HEK293 (cell line): ENCODE results near the gene YIPF3.

ENCODE experiments used
- HOXC10 ChIP-seq: sonication (generic); formaldehyde crosslinking; IDR thresholded peaks from 2 replicates; pipeline ENCODE4 v1.8.1; 2023; ENCODE audit warnings: mild to moderate bottlenecking, missing genetic modification reagents
- KLF16 ChIP-seq: fragments of 450-650 bp; formaldehyde crosslinking; IDR thresholded peaks from 2 replicates; pipeline ENCODE4 v1.5.1; 2017; ENCODE audit warnings: missing biosample characterization, missing genetic modification characterization
- KLF8 ChIP-seq: fragments of 450-650 bp; formaldehyde crosslinking; IDR thresholded peaks from 2 replicates; pipeline ENCODE4 v1.5.1; 2016; ENCODE audit warnings: missing biosample characterization, missing genetic modification characterization
- ZBTB8A ChIP-seq: fragments of 450-650 bp; formaldehyde crosslinking; IDR thresholded peaks from 2 replicates; pipeline ENCODE4 v1.5.1; 2016; ENCODE audit warnings: missing biosample characterization, missing genetic modification characterization
- ZNF10 ChIP-seq: fragments of 450-650 bp; formaldehyde crosslinking; IDR thresholded peaks from 2 replicates; pipeline ENCODE4 v1.5.1; 2017; ENCODE audit warnings: missing biosample characterization, missing genetic modification characterization
- ZNF112 ChIP-seq: fragments of 450-650 bp; formaldehyde crosslinking; IDR thresholded peaks from 2 replicates; pipeline ENCODE4 v1.5.0; 2017; ENCODE audit warnings: missing biosample characterization, missing genetic modification characterization
- ZNF140 ChIP-seq: fragments of 450-650 bp; formaldehyde crosslinking; IDR thresholded peaks from 2 replicates; pipeline ENCODE4 v1.5.1; 2016; ENCODE audit warnings: missing biosample characterization, missing genetic modification characterization
- ZNF146 ChIP-seq: fragments of 450-650 bp; formaldehyde crosslinking; IDR thresholded peaks from 2 replicates; pipeline ENCODE4 v1.5.1; 2016; ENCODE audit warnings: missing biosample characterization, missing genetic modification characterization
- ZNF16 ChIP-seq: fragments of 450-650 bp; formaldehyde crosslinking; IDR thresholded peaks from 2 replicates; pipeline ENCODE4 v1.5.1; 2016; ENCODE audit warnings: low read depth, missing biosample characterization, missing genetic modification characterization
- ZNF184 ChIP-seq: fragments of 450-650 bp; IDR thresholded peaks from 2 replicates; pipeline ENCODE4 v1.5.1; 2018; ENCODE audit warnings: missing biosample characterization, mild to moderate bottlenecking, missing genetic modification characterization
- ZNF2 ChIP-seq: fragments of 450-650 bp; formaldehyde crosslinking; IDR thresholded peaks from 2 replicates; pipeline ENCODE4 v1.5.1; 2016; ENCODE audit warnings: missing biosample characterization, missing genetic modification characterization
- ZNF221 ChIP-seq: fragments of 450-650 bp; formaldehyde crosslinking; IDR thresholded peaks from 2 replicates; pipeline ENCODE4 v1.5.1; 2017; ENCODE audit warnings: missing biosample characterization, missing genetic modification characterization, borderline replicate concordance
- ZNF350 ChIP-seq: fragments of 450-650 bp; formaldehyde crosslinking; IDR thresholded peaks from 2 replicates; pipeline ENCODE4 v1.5.0; 2017; ENCODE audit warnings: missing biosample characterization, mild to moderate bottlenecking, missing genetic modification characterization
- ZNF391 ChIP-seq: fragments of 450-650 bp; formaldehyde crosslinking; IDR thresholded peaks from 2 replicates; pipeline ENCODE4 v1.5.1; 2016; ENCODE audit warnings: low read depth, missing biosample characterization, missing genetic modification characterization, borderline replicate concordance
- ZNF501 ChIP-seq: fragments of 450-650 bp; formaldehyde crosslinking; IDR thresholded peaks from 2 replicates; pipeline ENCODE4 v1.5.1; 2016; ENCODE audit warnings: missing biosample characterization, missing genetic modification characterization
- ZNF530 ChIP-seq: fragments of 450-650 bp; formaldehyde crosslinking; IDR thresholded peaks from 2 replicates; pipeline ENCODE4 v1.5.1; 2016; ENCODE audit warnings: low read depth, missing biosample characterization, missing genetic modification characterization
- ZNF600 ChIP-seq: fragments of 450-650 bp; formaldehyde crosslinking; IDR thresholded peaks from 2 replicates; pipeline ENCODE4 v1.5.1; 2016; ENCODE audit warnings: missing biosample characterization, missing genetic modification characterization
- ZNF610 ChIP-seq: fragments of 450-650 bp; formaldehyde crosslinking; IDR thresholded peaks from 2 replicates; pipeline ENCODE4 v1.5.1; 2016; ENCODE audit warnings: missing biosample characterization, missing genetic modification characterization, borderline replicate concordance
- ZNF639 ChIP-seq: fragments of 450-650 bp; formaldehyde crosslinking; IDR thresholded peaks from 2 replicates; pipeline ENCODE4 v1.5.1; 2016; ENCODE audit warnings: missing biosample characterization, missing genetic modification characterization
- ZNF777 ChIP-seq: fragments of 450-650 bp; formaldehyde crosslinking; IDR thresholded peaks from 2 replicates; pipeline ENCODE4 v1.5.1; 2017; ENCODE audit warnings: missing biosample characterization, missing genetic modification characterization, borderline replicate concordance
- ZSCAN18 ChIP-seq: fragments of 450-650 bp; formaldehyde crosslinking; IDR thresholded peaks from 2 replicates; pipeline ENCODE4 v1.5.1; 2016; ENCODE audit warnings: missing biosample characterization, missing genetic modification characterization
- TF ChIP-seq, protein P1 (sequence below): fragments of 450-650 bp; formaldehyde crosslinking; IDR thresholded peaks from 2 replicates; pipeline ENCODE4 v1.5.1; 2016; ENCODE audit warnings: missing biosample characterization, missing genetic modification characterization, borderline replicate concordance
- TF ChIP-seq, protein P2 (sequence below): fragments of 450-650 bp; formaldehyde crosslinking; IDR thresholded peaks from 2 replicates; pipeline ENCODE4 v1.5.1; 2016; ENCODE audit warnings: missing biosample characterization, missing genetic modification characterization, borderline replicate concordance
- TF ChIP-seq, protein P3 (sequence below): fragments of 450-650 bp; formaldehyde crosslinking; IDR thresholded peaks from 2 replicates; pipeline ENCODE4 v1.5.1; 2016; ENCODE audit warnings: missing biosample characterization, missing genetic modification characterization
- TF ChIP-seq, protein P4 (sequence below): fragments of 450-650 bp; formaldehyde crosslinking; IDR thresholded peaks from 2 replicates; pipeline ENCODE4 v1.5.1; 2017; ENCODE audit warnings: missing biosample characterization, missing genetic modification characterization
- TF ChIP-seq, protein P5 (sequence below): fragments of 450-650 bp; formaldehyde crosslinking; IDR thresholded peaks from 2 replicates; pipeline ENCODE4 v1.5.1; 2016; ENCODE audit warnings: missing biosample characterization, missing genetic modification characterization

YIPF3 gene

GRCh38 chr6:43506667-43507471 lies 9.9 kb downstream of the YIPF3 start (continued):
- TF ChIP-seq ZNF10 (tag by site-specific recombination) (peak; percentile 68; the same call in 1 of the 2 replicates), ZNF610 (tag by site-specific recombination) (no peak), ZNF16 (tag by site-specific recombination) (no peak), ZNF140 (tag by site-specific recombination) (no peak), HOXC10 (no peak), ZNF600 (peak; percentile 76), ZNF146 (tag by site-specific recombination) (no peak), ZNF221 (tag by site-specific recombination) (no peak), ZNF391 (no peak; the same call in 1 of the 2 replicates), ZNF112 (no peak), ZBTB8A (tag by site-specific recombination) (0 out of 2 replicates have a peak, but pooled peaks have one; percentile 30), ZNF184 (tag by site-specific recombination) (0 out of 2 replicates have a peak, but pooled peaks have one; percentile 26), ZNF639 (tag by site-specific recombination) (no peak), ZNF350 (tag by site-specific recombination) (no peak), KLF8 (tag by site-specific recombination) (no peak), ZSCAN18 (tag by site-specific recombination) (no peak), ZNF530 (tag by site-specific recombination) (no peak), ZNF777 (tag by site-specific recombination) (no peak), KLF16 (tag by site-specific recombination) (no peak), ZNF2 (peak; percentile 69; the same call in 1 of the 2 replicates), ZNF501 (peak; percentile 49; the same call in 1 of the 2 replicates)
- TF ChIP-seq, protein P1, sequence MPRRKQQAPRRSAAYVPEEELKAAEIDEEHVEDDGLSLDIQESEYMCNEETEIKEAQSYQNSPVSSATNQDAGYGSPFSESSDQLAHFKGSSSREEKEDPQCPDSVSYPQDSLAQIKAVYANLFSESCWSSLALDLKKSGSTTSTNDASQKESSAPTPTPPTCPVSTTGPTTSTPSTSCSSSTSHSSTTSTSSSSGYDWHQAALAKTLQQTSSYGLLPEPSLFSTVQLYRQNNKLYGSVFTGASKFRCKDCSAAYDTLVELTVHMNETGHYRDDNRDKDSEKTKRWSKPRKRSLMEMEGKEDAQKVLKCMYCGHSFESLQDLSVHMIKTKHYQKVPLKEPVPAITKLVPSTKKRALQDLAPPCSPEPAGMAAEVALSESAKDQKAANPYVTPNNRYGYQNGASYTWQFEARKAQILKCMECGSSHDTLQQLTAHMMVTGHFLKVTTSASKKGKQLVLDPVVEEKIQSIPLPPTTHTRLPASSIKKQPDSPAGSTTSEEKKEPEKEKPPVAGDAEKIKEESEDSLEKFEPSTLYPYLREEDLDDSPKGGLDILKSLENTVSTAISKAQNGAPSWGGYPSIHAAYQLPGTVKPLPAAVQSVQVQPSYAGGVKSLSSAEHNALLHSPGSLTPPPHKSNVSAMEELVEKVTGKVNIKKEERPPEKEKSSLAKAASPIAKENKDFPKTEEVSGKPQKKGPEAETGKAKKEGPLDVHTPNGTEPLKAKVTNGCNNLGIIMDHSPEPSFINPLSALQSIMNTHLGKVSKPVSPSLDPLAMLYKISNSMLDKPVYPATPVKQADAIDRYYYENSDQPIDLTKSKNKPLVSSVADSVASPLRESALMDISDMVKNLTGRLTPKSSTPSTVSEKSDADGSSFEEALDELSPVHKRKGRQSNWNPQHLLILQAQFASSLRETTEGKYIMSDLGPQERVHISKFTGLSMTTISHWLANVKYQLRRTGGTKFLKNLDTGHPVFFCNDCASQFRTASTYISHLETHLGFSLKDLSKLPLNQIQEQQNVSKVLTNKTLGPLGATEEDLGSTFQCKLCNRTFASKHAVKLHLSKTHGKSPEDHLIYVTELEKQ (tag by site-specific recombination): no peak
- TF ChIP-seq, protein P2, sequence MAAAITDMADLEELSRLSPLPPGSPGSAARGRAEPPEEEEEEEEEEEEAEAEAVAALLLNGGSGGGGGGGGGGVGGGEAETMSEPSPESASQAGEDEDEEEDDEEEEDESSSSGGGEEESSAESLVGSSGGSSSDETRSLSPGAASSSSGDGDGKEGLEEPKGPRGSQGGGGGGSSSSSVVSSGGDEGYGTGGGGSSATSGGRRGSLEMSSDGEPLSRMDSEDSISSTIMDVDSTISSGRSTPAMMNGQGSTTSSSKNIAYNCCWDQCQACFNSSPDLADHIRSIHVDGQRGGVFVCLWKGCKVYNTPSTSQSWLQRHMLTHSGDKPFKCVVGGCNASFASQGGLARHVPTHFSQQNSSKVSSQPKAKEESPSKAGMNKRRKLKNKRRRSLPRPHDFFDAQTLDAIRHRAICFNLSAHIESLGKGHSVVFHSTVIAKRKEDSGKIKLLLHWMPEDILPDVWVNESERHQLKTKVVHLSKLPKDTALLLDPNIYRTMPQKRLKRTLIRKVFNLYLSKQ (tag by site-specific recombination): no peak
- TF ChIP-seq, protein P3, sequence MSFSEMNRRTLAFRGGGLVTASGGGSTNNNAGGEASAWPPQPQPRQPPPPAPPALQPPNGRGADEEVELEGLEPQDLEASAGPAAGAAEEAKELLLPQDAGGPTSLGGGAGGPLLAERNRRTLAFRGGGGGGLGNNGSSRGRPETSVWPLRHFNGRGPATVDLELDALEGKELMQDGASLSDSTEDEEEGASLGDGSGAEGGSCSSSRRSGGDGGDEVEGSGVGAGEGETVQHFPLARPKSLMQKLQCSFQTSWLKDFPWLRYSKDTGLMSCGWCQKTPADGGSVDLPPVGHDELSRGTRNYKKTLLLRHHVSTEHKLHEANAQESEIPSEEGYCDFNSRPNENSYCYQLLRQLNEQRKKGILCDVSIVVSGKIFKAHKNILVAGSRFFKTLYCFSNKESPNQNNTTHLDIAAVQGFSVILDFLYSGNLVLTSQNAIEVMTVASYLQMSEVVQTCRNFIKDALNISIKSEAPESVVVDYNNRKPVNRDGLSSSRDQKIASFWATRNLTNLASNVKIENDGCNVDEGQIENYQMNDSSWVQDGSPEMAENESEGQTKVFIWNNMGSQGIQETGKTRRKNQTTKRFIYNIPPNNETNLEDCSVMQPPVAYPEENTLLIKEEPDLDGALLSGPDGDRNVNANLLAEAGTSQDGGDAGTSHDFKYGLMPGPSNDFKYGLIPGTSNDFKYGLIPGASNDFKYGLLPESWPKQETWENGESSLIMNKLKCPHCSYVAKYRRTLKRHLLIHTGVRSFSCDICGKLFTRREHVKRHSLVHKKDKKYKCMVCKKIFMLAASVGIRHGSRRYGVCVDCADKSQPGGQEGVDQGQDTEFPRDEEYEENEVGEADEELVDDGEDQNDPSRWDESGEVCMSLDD (tag by site-specific recombination): no peak
- TF ChIP-seq, protein P4, sequence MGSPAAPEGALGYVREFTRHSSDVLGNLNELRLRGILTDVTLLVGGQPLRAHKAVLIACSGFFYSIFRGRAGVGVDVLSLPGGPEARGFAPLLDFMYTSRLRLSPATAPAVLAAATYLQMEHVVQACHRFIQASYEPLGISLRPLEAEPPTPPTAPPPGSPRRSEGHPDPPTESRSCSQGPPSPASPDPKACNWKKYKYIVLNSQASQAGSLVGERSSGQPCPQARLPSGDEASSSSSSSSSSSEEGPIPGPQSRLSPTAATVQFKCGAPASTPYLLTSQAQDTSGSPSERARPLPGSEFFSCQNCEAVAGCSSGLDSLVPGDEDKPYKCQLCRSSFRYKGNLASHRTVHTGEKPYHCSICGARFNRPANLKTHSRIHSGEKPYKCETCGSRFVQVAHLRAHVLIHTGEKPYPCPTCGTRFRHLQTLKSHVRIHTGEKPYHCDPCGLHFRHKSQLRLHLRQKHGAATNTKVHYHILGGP (tag by site-specific recombination): no peak
- TF ChIP-seq, protein P5, sequence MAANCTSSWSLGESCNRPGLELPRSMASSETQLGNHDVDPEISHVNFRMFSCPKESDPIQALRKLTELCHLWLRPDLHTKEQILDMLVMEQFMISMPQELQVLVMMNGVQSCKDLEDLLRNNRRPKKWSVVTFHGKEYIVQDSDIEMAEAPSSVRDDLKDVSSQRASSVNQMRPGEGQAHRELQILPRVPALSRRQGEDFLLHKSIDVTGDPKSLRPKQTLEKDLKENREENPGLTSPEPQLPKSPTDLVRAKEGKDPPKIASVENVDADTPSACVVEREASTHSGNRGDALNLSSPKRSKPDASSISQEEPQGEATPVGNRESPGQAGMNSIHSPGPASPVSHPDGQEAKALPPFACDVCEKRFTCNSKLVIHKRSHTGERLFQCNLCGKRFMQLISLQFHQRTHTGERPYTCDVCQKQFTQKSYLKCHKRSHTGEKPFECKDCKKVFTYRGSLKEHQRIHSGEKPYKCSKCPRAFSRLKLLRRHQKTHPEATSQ: no peak
